Keratinocyte (primary cell): ENCODE data around the gene DAB1. TPM values are rescaled to one million over a fixed set of nuclear protein-coding genes. Genes with fewer than 3 reads are reported as not detected.

Source experiments
- DNase-seq: peaks from one replicate; pipeline ENCODE4 v3.0.0-alpha.2; 2011; ENCODE audit warnings: low read depth, missing footprints, low spot score
- FAIRE-seq: peaks from 2 replicates; lab custom pipeline; 2011; peaks lifted over from hg19 to GRCh38; lab: Jason Lieb, UNC
- H2AFZ ChIP-seq: 2 replicates; pipeline ENCODE4 v1.6.0; 2012; ENCODE audit warnings: low read length, control low read depth, inconsistent platforms; ENCODE audit not compliant: control insufficient read depth
- H3K27ac ChIP-seq: 2 replicates; pipeline ENCODE4 v1.5.1; 2011; ENCODE audit warnings: low read length; ENCODE audit not compliant: control insufficient read depth, insufficient read depth
- H3K27me3 ChIP-seq: 3 replicates; pipeline ENCODE4 v1.6.0; 2011; ENCODE audit warnings: low read length; ENCODE audit not compliant: control insufficient read depth, insufficient read depth; ENCODE audit errors: extremely low read depth
- H3K36me3 ChIP-seq, 2 experiments: 2 replicates in 1 of 2; 3 replicates in 1 of 2; pipeline ENCODE4 v1.5.1; 2011; ENCODE audit warnings: low read length in 2 of 2, mild to moderate bottlenecking in 1 of 2; ENCODE audit not compliant: control insufficient read depth in 2 of 2, insufficient read depth in 2 of 2; ENCODE audit errors: extremely low read depth in 1 of 2
- H3K4me1 ChIP-seq: 3 replicates; pipeline ENCODE4 v1.5.1; 2011; ENCODE audit warnings: low read length; ENCODE audit not compliant: control insufficient read depth, insufficient read depth; ENCODE audit errors: extremely low read depth
- H3K4me2 ChIP-seq: 3 replicates; pipeline ENCODE4 v1.6.0; 2011; ENCODE audit warnings: low read depth, low read length; ENCODE audit not compliant: control insufficient read depth, insufficient read depth; ENCODE audit errors: extremely low read depth
- H3K4me3 ChIP-seq, 3 experiments: fragments of 200-600 bp in 1 of 3; sonication (generic) in 1 of 3; 2 replicates in 2 of 3; 3 replicates in 1 of 3; pipeline ENCODE4 v1.5.1; 2011 to 2016; ENCODE audit warnings: low read length in 3 of 3, mild to moderate bottlenecking in 3 of 3, control low read depth in 2 of 3, inconsistent platforms in 1 of 3, low read depth in 1 of 3, mixed read lengths in 1 of 3, mixed run types in 1 of 3, moderate library complexity in 1 of 3; ENCODE audit not compliant: control insufficient read depth in 2 of 3, insufficient read depth in 2 of 3; ENCODE audit errors: extremely low read depth in 1 of 3
- H3K79me2 ChIP-seq: 2 replicates; pipeline ENCODE4 v1.6.0; 2012; ENCODE audit warnings: low read length; ENCODE audit not compliant: control insufficient read depth, insufficient read depth
- H3K9ac ChIP-seq: 3 replicates; pipeline ENCODE4 v1.6.0; 2011; ENCODE audit warnings: low read length; ENCODE audit not compliant: control insufficient read depth, insufficient read depth; ENCODE audit errors: extremely low read depth
- H3K9me1 ChIP-seq: 3 replicates; pipeline ENCODE4 v1.6.0; 2011; ENCODE audit warnings: low read length; ENCODE audit not compliant: control insufficient read depth, insufficient read depth; ENCODE audit errors: extremely low read depth
- H3K9me3 ChIP-seq: 2 replicates; pipeline ENCODE4 v1.5.1; 2012; ENCODE audit warnings: low read depth, low read length; ENCODE audit not compliant: control insufficient read depth
- H4K20me1 ChIP-seq: 3 replicates; pipeline ENCODE4 v1.6.0; 2011; ENCODE audit warnings: low read length; ENCODE audit not compliant: control insufficient read depth, insufficient read depth; ENCODE audit errors: extremely low read depth
- EZH2 ChIP-seq: IDR thresholded peaks from one replicate; pipeline ENCODE4 v1.6.1; 2012; ENCODE audit warnings: inconsistent platforms, mild to moderate bottlenecking, low read length, moderate library complexity
- dilution Hi-C: fragments of 300-500 bp; cut with MboI; formaldehyde crosslinking; loops from one replicate; pipeline ENCODE4 v1.7.0; 2020; ENCODE audit warnings: low sequenced_read_pairs; ENCODE audit not compliant: extremely low pct_ligation_motif_present
- polyA plus RNA-seq, 5 experiments: library from polyadenylated mRNA; depleted of rRNA in 3 of 5; stranded (reverse) in 3 of 5; stranded (forward) in 1 of 5; unstranded in 1 of 5; fragments of >200 nt; gene quantifications; 1 replicate in 1 of 5; 2 replicates in 3 of 5; 3 replicates in 1 of 5; pipeline versions ENCODE4 v1.2.1 to v1.2.3, GENCODE V29; 2011 to 2012; ENCODE audit warnings: missing spikeins in 2 of 5, low read depth in 1 of 5, low replicate concordance in 1 of 5
- TF ChIP-seq, protein P1 (sequence below), 3 experiments: IDR thresholded peaks in 1 of 3; conservative IDR thresholded peaks in 1 of 3; optimal IDR thresholded peaks in 1 of 3; 2 replicates in 2 of 3; 3 replicates in 1 of 3; pipeline versions ENCODE3 to v1.5.1; 2011; ENCODE audit warnings: low read length in 3 of 3, mild to moderate bottlenecking in 3 of 3, moderate library complexity in 2 of 3, control low read depth in 1 of 3, inconsistent platforms in 1 of 3; ENCODE audit not compliant: insufficient read depth in 2 of 3; ENCODE audit errors: extremely low read depth in 1 of 3

DAB1 gene
- polyA plus RNA-seq, 1 donor (not counting 4 experiments of a cell fraction or from before 2014, with no cell fraction given): 0.01 TPM

DNA sequence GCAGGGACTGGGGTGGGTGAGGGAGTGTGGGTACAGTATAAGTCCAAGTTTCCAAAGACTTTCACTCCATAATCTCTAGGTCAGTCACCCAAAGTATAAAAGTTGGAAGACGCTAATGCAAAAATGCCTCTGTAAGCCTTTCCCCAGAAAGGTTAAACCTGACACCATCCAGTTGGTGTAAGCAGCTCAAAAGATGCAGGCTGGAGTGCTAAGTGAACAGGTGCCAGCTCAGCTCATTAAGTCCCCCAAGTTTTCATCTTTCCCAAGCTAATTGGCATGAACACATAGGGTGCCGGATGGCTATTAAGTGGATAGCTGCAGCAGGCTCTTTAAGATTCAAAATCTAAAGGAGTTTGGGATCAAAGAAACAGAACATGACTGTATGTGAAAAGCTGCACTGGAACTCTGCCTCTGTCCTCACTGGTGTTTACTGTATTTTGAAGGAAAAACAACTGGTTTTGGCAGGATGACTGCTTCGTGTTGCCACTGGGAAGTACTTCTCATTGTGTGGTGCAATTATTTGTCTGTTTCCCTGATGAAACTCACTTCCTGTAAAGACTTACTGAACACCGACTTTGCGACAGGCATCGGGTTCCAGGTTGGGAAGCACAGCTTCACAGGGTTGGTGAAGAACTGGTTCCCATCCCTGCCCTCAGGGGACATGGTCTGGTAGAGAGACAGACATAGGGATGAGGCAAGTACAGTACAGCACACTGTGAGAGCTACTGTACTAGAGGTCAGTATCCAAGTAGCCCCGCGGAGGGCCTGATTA is 152.7 kb downstream of the DAB1 start:
- no peaks in the 10 kb centered on the region for H3K9me3 ChIP-seq
- no peak overlapping the region for H2AFZ ChIP-seq
- H3K79me2 ChIP-seq: no peaks in the 10 kb centered on the region
- H3K4me2 ChIP-seq: no peak overlapping the region
- H3K36me3 ChIP-seq: no peaks in the 10 kb centered on the region
- no peak for TF ChIP-seq EZH2
- TF ChIP-seq, protein P1, sequence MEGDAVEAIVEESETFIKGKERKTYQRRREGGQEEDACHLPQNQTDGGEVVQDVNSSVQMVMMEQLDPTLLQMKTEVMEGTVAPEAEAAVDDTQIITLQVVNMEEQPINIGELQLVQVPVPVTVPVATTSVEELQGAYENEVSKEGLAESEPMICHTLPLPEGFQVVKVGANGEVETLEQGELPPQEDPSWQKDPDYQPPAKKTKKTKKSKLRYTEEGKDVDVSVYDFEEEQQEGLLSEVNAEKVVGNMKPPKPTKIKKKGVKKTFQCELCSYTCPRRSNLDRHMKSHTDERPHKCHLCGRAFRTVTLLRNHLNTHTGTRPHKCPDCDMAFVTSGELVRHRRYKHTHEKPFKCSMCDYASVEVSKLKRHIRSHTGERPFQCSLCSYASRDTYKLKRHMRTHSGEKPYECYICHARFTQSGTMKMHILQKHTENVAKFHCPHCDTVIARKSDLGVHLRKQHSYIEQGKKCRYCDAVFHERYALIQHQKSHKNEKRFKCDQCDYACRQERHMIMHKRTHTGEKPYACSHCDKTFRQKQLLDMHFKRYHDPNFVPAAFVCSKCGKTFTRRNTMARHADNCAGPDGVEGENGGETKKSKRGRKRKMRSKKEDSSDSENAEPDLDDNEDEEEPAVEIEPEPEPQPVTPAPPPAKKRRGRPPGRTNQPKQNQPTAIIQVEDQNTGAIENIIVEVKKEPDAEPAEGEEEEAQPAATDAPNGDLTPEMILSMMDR (optimal IDR thresholded peaks at IDR 0.05 in 1 of 3, IDR thresholded peaks at IDR 0.05 in 1 of 3, conservative IDR thresholded peaks at IDR 0.05 in 1 of 3; ENCODE audit: extremely low read depth in 1 of 3, insufficient read depth in 2 of 3, low read length in 3 of 3): no peak
- dilution Hi-C loops: no loop called here
- H3K27me3 ChIP-seq: no peaks in the 10 kb centered on the region
- H3K4me1 ChIP-seq: no peaks in the 10 kb centered on the region
- H3K9me1 ChIP-seq: no peaks in the 10 kb centered on the region
- H3K27ac ChIP-seq: no peak overlapping the region
- FAIRE-seq (no peak), DNase-seq (no peak)
- H3K9ac ChIP-seq: no peak overlapping the region
- H3K4me3 ChIP-seq: no peak overlapping the region
- H4K20me1 ChIP-seq: no peaks in the 10 kb centered on the region

DNA sequence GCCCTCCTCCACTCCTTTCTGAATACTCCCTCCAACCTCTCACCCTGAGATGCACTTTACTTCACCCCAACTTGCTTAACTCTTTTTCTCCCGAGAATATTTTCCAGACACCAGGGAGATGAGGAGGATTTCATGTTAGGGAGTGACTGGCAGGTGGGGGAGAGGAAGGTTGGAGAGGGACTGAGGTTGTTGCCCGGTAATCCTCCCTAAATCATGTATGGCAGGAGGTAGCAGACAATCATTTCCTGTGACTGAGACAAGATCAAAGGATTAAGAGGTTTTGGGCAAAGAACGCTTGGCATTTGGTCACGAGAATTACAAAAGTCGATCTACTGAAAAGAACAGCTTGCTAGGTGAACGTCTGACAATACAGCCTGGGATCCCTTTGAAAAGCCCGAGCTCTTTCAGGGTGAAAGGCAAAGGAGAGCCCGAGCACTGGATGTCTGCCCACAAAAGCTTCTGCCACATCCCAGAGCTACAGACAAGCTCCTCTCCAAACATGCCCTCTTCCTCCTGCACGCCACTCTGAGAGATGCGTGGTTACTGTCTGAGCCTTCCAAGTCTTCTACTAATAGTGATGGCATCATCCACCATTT is 154.1 kb downstream of the DAB1 start:
- H3K4me1 ChIP-seq: no peaks in the 10 kb centered on the region
- H3K27me3 ChIP-seq: no peaks in the 10 kb centered on the region
- no peaks in the 10 kb centered on the region for H3K36me3 ChIP-seq
- H3K9me1 ChIP-seq: no peaks in the 10 kb centered on the region
- no peak for DNase-seq
- TF ChIP-seq, protein P1 (optimal IDR thresholded peaks at IDR 0.05 in 1 of 3, IDR thresholded peaks at IDR 0.05 in 1 of 3, conservative IDR thresholded peaks at IDR 0.05 in 1 of 3; ENCODE audit: extremely low read depth in 1 of 3, insufficient read depth in 2 of 3, low read length in 3 of 3): no peak
- no peak for TF ChIP-seq EZH2
- H3K9ac ChIP-seq: no peak overlapping the region
- no peaks in the 10 kb centered on the region for H3K9me3 ChIP-seq
- no peak overlapping the region for H3K4me3 ChIP-seq
- H3K4me2 ChIP-seq: no peak overlapping the region
- no peaks in the 10 kb centered on the region for H3K79me2 ChIP-seq
- H2AFZ ChIP-seq: no peak overlapping the region
- no peak for FAIRE-seq
- dilution Hi-C loops: no loop called here
- H4K20me1 ChIP-seq: no peaks in the 10 kb centered on the region
- no peak overlapping the region for H3K27ac ChIP-seq
